Heart left ventricle (tissue), 16 donors: ENCODE measurements around the gene FAAP20. TPM values are rescaled to one million over a fixed set of nuclear protein-coding genes. Genes with fewer than 3 reads are reported as not detected.
"Not testable (repeated sequence)": the region's sequence is repeated elsewhere in the genome, so short reads cannot be mapped to it uniquely, and the experiment has no call there.

Source experiments
- ATAC-seq, 4 donors: fragments of 200-7000 bp; cut with Tn5 transposase; one replicate each; pipeline ENCODE4 v1.9.1; 2020 to 2022; ENCODE audit warnings: moderate library complexity in 4 of 4, mild to moderate bottlenecking in 3 of 4, moderate number of reproducible peaks in 1 of 4
- DNase-seq, 5 donors: peaks; one replicate each; pipeline ENCODE4 v3.0.0-alpha.2; 2020
- H3K27ac ChIP-seq, 12 donors: fragments of 200-600 bp; sonication (generic) in 4 of 12; one replicate each; pipeline versions ENCODE4 v1.5.0 to v1.8.0; 2016 to 2022; ENCODE audit warnings: mild to moderate bottlenecking in 2 of 12
- H3K27me3 ChIP-seq, 9 donors: fragments of 200-600 bp; sonication (generic) in 2 of 9; one replicate each; pipeline versions ENCODE4 v1.5.1 to v1.8.0; 2016 to 2022; ENCODE audit warnings: mild to moderate bottlenecking in 3 of 9
- H3K36me3 ChIP-seq, 9 donors: fragments of 200-600 bp; sonication (generic) in 2 of 9; one replicate each; pipeline versions ENCODE4 v1.5.0 to v1.8.0; 2018 to 2022; ENCODE audit warnings: mild to moderate bottlenecking in 2 of 9
- H3K4me1 ChIP-seq, 12 donors: fragments of 200-600 bp; sonication (generic) in 4 of 12; one replicate each; pipeline versions ENCODE4 v1.5.0 to v1.8.0; 2016 to 2022; ENCODE audit warnings: mild to moderate bottlenecking in 3 of 12
- H3K4me3 ChIP-seq, 12 donors: fragments of 200-600 bp; sonication (generic) in 4 of 12; one replicate each; pipeline versions ENCODE4 v1.5.0 to v1.8.0; 2017 to 2022; ENCODE audit warnings: mild to moderate bottlenecking in 9 of 12, moderate library complexity in 4 of 12
- H3K9me3 ChIP-seq, 12 donors: fragments of 200-600 bp; sonication (generic) in 4 of 12; one replicate each; pipeline versions ENCODE4 v1.5.0 to v1.8.0; 2016 to 2022; ENCODE audit warnings: mild to moderate bottlenecking in 1 of 12
- CTCF ChIP-seq, 12 donors: fragments of 200-600 bp; sonication (generic) in 4 of 12; IDR thresholded peaks; one replicate each; pipeline versions ENCODE4 v1.5.0 to v1.8.0; 2018 to 2022; ENCODE audit warnings: antibody characterized with exemption in 12 of 12, mild to moderate bottlenecking in 5 of 12
- POLR2A ChIP-seq, 2 donors: fragments of 450-650 bp; IDR thresholded peaks; one replicate each; pipeline ENCODE4 v1.6.1; 2017; ENCODE audit warnings: antibody characterized with exemption in 2 of 2, mild to moderate bottlenecking in 2 of 2, moderate library complexity in 2 of 2
- WGBS, 4 donors: extraction: QIAGEN DNeasy Blood & Tissue Kit in 2 of 4; methylation state at CpG; one replicate each; pipeline versions ENCODE4 v1.1.5 to v1.1.7; 2013 to 2018; 5-methylcytosine and 5-hydroxymethylcytosine counted together
- intact Hi-C, 10 donors: fragments of 100-400 bp; cut with DNase I; formaldehyde crosslinking; loops; one replicate each; pipeline versions ENCODE4 v1.11.1 to v1.14.2; 2022
- polyA plus RNA-seq, 2 donors: library from polyadenylated mRNA; stranded (reverse); fragments of 200-250 nt; gene quantifications; one replicate each; pipeline ENCODE4 v1.2.3, GENCODE V29; 2013
- total RNA-seq, 9 donors: library from RNA; depleted of rRNA in 2 of 9; stranded (reverse); fragments of >200 nt in 2 of 9; fragmentation: NEBNext Ultra II Directional in 3 of 9; extraction: Animal tissue kit (Norgen Biotek cat#: 25700) in 3 of 9; gene quantifications; one replicate each; pipeline versions ENCODE4 v1.1.0 to v1.2.4, GENCODE V29; 2016 to 2023
- donor health status: ischemic (EF 13 %, LVEDD 7.1; RV severe dilation, severe dysfunction).
- donor health status: healthy with polysubstance abuse.
- donor health status: DM: no; HTN: yes; CAD: no.
- donor health status: DM: no; HTN: no; CAD: no.
- donor health status: ischemic (EF 25% LVEDD 6.9; RV normal size, moderate dysfunction).
- donor health status: ischemic (EF 25% LVEDD 5.7; RV mildly dilated, moderate dysfunction).
- donor health status: healthy.
- donor health status: DM: yes; HTN: yes; CAD: no.
- donor health status: ischemic (EF 35%, LVEDD 5.7; RV mildly dilated, moderate dysfunction).
- donor health status: nonischemic (EF 11% LVEDD 7.7; RV severe dilation, severe dysfunction).
- donor health status: DM: yes; HTN: yes; CAD: no.
- donor health status: PGD.
- donor health status: ischemic (EF 29% LVEDD 5.4; RV normal size, mild dysfunction).
- donor health status: nonischemic (EF 23%, LVEDD 6.1; RV moderate dilation, normal function).

Gene FAAP20
- total and polyA plus RNA-seq, 11 donors, result 20.9 to 61.3 (median 36.6) TPM

GRCh38 chr1:2151911-2152310 is 42.7 kb downstream of the FAAP20 start:
- TF ChIP-seq CTCF (IDR thresholded peaks at IDR 0.05) (no peak), POLR2A (IDR thresholded peaks at IDR 0.05) (no peak)
- no peaks in the 10 kb centered on the region for H3K36me3 ChIP-seq
- intact Hi-C loops, result no loop called here
- ATAC-seq (no peak), DNase-seq (no peak)
- H3K9me3 ChIP-seq, result no peaks in the 10 kb centered on the region
- H3K27me3 ChIP-seq, result no peaks in the 10 kb centered on the region
- 89 to 98% (median 92%) methylated on average over 5 to 6 of the region's 6 CpGs for WGBS, 4 donors
- no peak overlapping the region for H3K4me3 ChIP-seq
- peaks cover 0 to 33% (median 0%) of the 10 kb centered on the region in 12 donors for H3K4me1 ChIP-seq
- H3K27ac ChIP-seq, result peak overlapping the region in 1 of 12 donors; percentile 32

GRCh38 chr1:2151252-2151651 is 43.3 kb downstream of the FAAP20 start:
- no peak for TF ChIP-seq CTCF (IDR thresholded peaks at IDR 0.05)
- TF ChIP-seq POLR2A (IDR thresholded peaks at IDR 0.05), result no peak
- H3K36me3 ChIP-seq, result peaks cover 0 to 3% (median 0%) of the 10 kb centered on the region in 9 donors
- WGBS, 4 donors, result 61 to 78% (median 66%) methylated on average over 8 to 10 of the region's 10 CpGs
- no peak overlapping the region for H3K4me3 ChIP-seq
- ATAC-seq (peak in 2 of 4 donors; percentile 56 to 86), DNase-seq (no peak)
- H3K9me3 ChIP-seq, result no peaks in the 10 kb centered on the region
- no peaks in the 10 kb centered on the region for H3K27me3 ChIP-seq
- peak overlapping the region in 1 of 12 donors; percentile 32 for H3K27ac ChIP-seq
- H3K4me1 ChIP-seq, result peaks cover 0 to 35% (median 0%) of the 10 kb centered on the region in 12 donors
- intact Hi-C loops, result no loop called here

- Histone ChIP-seq H3K9me3 (no peaks in the 10 kb centered on the region), H3K4me3 (no peak overlapping the region), H3K27me3 (no peaks in the 10 kb centered on the region), H3K27ac (no peak overlapping the region), H3K36me3 (peaks cover 0 to 7% (median 0%) of the 10 kb centered on the region in 9 donors), H3K4me1 (peaks cover 0 to 39% (median 0%) of the 10 kb centered on the region in 12 donors)
- TF ChIP-seq POLR2A (IDR thresholded peaks at IDR 0.05) (no peak), CTCF (IDR thresholded peaks at IDR 0.05) (no peak)
- WGBS, 4 donors, result 86 to 95% (median 90%) methylated on average over 19 of the region's 19 CpGs
- peak in 1 of 4 donors; percentile 45 for ATAC-seq
- no peak for DNase-seq
- intact Hi-C loops, result no loop called here
These were observed 43.8 kb downstream of the FAAP20 start for GRCh38 chr1:2150801-2151200.

- peaks cover 0 to 39% (median 0%) of the 10 kb centered on the region in 12 donors for H3K4me1 ChIP-seq
- peak overlapping the region in 4 of 12 donors; percentile 20 to 69 (median 32) for H3K27ac ChIP-seq
- DNase-seq, result peak in 1 of 5 donors; percentile 43
- peaks cover 0 to 7% (median 0%) of the 10 kb centered on the region in 9 donors for H3K36me3 ChIP-seq
- 54 to 73% (median 65%) methylated on average over 14 of the region's 14 CpGs for WGBS, 4 donors
- no peaks in the 10 kb centered on the region for H3K9me3 ChIP-seq
- no peaks in the 10 kb centered on the region for H3K27me3 ChIP-seq
- TF ChIP-seq CTCF (IDR thresholded peaks at IDR 0.05), result no peak
- no peak for TF ChIP-seq POLR2A (IDR thresholded peaks at IDR 0.05)
- peak overlapping the region in 1 of 12 donors; percentile 31 for H3K4me3 ChIP-seq
- ATAC-seq, result peak; percentile 16 to 89 (median 54)
- intact Hi-C loops, result no loop called here
These were observed 45.9 kb downstream of the FAAP20 start for GRCh38 chr1:2148691-2149090.

GRCh38 chr1:2147869-2148268 is 46.7 kb downstream of the FAAP20 start:
- peaks cover 0 to 39% (median 0%) of the 10 kb centered on the region in 12 donors for H3K4me1 ChIP-seq
- H3K4me3 ChIP-seq, H3K27ac ChIP-seq, H3K9me3 ChIP-seq, intact Hi-C loops, ATAC-seq, H3K27me3 ChIP-seq, DNase-seq, H3K36me3 ChIP-seq: not testable (repeated sequence)
- WGBS, 4 donors, result 95 to 98% (median 96%) methylated on average over 5 of the region's 5 CpGs
